HS-27A (cell line): Measurements from ENCODE around the gene CDRT4.

Experiments used
- DNase-seq: peaks from one replicate; pipeline ENCODE4 v3.0.0-alpha.2; 2012; ENCODE audit warnings: low read depth, missing footprints

CDRT4 gene

GRCh38 chr17:15431766-15432165 is 35.7 kb downstream of the CDRT4 start:
- no peak for DNase-seq

DNA sequence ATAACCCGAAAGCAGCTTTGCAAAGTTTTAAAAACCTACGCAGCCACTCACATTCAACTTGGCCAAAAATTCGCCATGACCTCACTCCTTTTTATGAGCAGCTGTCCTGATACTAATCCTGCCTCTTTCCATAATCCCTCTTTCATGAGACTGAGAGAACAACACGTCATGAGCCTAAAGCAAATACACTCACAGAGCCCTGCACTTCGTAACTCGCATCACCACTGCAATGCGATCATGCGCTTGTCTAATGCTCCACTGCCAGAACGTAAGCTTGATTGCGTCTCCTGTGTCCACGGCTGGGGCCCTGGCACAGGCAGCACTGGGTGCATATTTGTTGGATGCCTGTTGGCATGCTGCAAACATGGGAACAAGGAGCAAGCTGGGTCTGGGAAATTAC is 36.2 kb downstream of the CDRT4 start:
- DNase-seq = no peak

- DNase-seq = no peak
These were observed 42.9 kb downstream of the CDRT4 start for GRCh38 chr17:15424521-15424920.

DNA sequence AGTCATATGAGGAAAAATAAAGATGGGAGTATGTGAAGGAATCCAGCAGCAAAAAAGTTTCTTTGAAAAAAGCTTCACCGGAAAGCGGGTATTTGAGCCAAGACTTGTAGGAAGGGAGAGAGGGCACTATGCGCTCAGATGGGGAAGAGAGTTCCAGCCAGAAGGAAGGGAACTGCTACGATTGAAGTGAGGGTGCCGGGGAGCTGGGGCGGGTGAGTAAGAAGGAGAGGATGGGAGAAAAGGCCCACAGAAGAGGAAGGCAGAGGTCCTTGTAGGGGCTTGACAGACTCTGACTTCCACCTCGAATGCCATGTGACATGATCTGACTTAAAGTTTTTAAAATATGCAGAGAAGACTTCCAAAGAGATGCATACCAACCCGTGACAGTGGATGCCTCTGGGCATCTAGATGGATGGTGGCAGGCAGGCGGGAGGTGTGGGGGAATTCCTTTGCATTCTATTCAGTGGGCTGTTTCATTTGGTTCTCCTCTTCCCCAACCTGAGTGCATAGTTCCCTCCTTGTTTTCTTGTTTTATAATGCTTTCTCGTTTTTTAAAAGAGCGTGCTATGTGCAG is 44.9 kb downstream of the CDRT4 start:
- no peak for DNase-seq

DNA sequence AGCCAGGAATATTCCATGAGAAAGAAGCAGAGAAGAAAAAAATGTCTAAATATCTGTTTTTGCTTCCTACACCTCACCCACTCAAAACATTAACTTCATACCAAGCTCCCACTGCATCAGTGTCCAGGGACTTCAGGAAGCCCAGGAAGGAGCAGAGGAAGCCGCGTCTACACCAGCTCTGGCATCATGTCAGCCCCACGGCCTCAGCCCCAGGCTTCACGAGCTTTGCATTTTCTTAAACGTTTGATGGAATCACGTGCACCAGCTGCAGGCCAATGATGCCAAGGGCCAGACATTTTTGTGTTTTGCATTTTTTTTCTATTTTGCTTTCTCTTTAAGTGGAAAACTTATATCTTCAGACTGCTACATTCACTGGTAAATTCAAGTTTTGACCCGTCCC is 48.6 kb downstream of the CDRT4 start:
- DNase-seq = no peak

DNA sequence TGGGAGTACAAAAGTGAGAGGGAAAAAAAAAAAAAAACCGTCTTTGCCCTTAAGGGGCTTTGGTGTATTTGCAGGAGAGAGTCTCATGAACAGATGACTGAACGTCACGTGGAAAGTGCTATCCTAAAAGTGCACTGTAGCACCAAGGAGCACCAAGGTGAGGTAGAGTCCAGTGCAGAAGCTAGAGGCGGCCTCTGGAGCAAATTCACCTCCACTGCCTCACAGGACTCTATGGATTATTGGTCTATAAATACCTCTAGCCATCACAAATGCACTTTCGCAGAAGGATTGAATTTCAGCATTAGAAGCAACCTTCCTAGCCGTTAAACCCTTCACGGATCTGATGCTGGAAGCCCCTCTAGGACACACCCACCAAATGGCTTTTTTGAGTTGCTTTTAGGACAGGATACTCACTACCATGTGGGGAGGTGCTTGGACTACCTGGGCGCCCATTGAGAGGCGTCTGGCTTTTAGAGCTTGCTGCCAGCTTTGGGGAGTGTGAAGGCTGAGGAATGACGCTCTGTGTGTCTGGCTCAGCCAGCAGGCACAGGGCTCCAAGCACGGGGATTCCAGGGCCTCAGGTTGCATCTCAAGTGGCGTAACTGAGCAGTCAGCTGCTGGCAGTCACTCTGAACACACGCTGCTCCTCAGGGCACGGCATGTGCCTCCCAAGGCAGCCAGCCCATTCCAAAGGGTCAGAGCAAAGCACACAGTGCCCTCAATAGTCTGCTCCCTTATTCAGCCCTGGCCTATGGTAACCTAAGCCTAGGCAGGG is 52.7 kb downstream of the CDRT4 start:
- no peak for DNase-seq

GRCh38 chr17:15413101-15413771 is 54.2 kb downstream of the CDRT4 start:
- no peak for DNase-seq

- DNase-seq = no peak
These were observed 54.8 kb downstream of the CDRT4 start for GRCh38 chr17:15412606-15413005.

- no peak for DNase-seq
These were observed 55.8 kb downstream of the CDRT4 start for GRCh38 chr17:15411384-15412198.

DNA sequence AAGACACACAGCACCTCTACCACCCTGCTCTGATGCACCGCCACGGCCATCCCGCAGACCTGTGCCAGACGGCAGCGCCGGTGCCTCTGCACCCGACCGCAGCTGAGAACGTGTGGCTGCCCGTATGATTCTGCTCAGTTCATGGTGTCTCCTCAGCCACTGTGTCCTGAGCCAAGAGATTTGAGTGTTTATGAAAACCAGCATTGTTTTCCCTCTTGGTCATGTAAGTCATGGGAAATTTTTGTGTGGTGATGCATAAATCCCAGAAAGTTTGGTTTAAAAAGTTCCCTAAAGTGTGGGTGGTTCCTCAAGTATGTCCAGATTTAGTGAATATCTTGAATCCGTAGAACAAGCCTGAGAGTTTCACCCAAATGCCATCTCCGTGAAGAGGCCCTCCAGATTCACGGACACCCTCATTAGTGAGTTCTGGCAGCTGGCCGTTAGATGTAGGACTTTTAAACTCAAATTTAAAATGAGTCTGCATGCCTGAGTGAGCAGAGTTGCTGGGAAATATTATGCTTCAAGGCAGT is 57.6 kb downstream of the CDRT4 start:
- peak; percentile 95 for DNase-seq

GRCh38 chr17:15408803-15409202 is 58.6 kb downstream of the CDRT4 start:
- no peak for DNase-seq

DNA sequence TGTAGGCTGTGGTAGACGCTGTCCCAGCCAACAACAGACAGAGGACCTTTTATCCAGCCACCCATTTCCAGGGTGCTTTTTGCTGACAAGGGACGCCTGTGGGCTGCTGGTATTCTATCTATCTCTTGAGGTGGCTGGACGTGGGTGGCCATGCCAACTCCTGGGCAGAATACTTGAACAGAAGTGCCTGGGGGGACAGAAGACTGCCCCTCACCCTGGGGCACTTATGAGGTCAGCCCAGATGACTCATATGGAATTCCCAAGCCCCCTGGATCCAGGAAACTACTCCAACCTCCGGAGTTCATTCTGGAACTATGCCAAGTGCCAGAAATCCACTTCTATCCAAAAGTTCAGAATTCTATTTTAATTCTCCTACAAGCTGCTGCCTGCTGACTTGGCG is 61.3 kb downstream of the CDRT4 start:
- no peak for DNase-seq

DNA sequence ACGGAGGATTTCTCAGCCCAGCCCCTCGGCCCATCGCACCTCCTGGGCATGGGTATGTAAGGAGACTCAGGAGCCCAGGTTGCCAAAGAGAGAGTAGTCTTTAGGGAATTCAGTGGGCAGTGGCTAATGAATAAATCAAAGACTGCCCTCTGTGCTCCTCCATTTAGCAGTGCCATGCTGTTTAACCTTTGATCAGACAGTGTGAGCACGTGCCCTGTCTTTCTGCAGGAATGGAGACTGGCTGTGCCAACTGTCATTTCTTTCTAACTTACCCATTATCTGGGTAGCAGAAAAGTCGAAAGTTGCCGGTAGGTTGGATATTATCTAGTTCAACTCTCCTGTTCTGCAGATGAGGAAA is 62.4 kb downstream of the CDRT4 start:
- no peak for DNase-seq

DNA sequence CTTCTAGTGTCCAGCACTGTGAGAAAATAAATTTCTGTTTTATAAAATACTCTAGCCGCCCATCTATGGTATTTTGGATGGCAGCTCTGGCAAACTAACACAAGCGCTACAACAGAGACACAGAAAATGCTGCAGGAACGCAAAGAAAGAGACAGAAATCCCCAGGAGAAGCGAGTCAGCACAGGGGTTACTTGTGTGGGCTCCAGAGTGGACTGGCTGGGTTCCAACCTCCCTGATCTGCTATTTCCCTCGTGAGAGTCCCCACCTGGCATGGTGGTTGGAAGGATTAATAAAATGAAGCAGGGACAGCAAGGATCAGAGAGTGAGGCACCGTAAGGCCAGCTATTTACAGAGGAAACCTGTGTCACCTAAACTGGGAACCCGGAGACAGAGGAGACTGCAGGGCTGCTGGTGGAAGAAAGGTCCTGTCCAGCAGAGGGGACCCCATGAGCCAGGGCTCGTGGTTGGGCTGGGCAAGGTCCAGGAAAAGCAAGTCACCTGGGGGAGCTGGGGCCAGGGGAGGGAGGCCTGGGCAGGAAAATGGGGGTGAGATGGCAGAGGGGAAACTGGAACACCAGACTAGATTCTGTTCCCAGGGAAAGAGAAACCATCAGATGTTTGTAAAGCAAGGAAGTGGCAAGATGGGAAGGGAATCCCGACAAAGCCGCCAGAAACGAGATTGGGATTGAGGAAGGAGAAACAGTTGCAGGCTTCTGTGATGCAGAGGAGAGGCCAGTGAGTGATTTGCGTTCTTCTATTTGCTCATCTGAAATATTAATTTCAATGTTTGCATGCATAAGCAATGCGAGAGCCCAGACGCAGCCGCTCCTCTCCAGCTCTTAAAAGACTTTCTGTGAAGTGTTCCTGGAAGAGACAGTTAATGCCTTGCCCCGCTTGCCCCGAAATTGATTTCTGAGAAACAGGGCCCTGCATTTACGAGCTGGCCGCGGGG is 63.0 kb downstream of the CDRT4 start:
- DNase-seq = no peak

GRCh38 chr17:15403276-15403939 is 64.0 kb downstream of the CDRT4 start:
- DNase-seq = no peak

GRCh38 chr17:15399443-15399842 is 68.0 kb downstream of the CDRT4 start:
- DNase-seq = no peak

DNA sequence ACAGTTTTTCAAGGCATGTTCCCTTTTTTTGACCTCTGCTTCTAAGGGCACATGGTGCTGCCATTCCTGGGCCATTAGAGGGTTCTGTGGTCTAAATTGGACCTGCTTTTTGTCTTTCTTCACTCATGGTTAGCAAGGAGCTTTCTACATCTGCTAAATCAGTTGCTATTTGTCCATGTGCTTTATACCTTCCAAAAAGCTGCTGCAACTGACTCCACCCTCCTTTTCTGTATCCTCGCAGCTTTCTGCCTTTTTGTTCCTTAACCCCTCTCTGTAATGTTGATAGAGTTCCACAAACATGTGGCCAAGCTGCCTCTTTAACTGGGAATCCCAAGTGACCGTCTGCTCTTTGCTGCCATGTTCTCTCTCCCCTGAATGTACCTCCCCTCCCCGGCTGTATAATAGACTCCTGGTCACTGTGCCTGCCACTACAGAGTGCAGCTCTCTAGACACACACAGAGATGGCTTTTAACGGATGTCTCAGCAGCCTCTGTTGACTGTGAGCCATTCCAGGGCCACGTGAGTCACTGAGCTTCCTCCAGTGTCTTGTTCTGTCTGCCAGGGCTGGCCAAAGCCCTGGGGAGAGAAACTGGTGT is 68.6 kb downstream of the CDRT4 start:
- no peak for DNase-seq

GRCh38 chr17:15398291-15398690 is 69.1 kb downstream of the CDRT4 start:
- DNase-seq = no peak

DNA sequence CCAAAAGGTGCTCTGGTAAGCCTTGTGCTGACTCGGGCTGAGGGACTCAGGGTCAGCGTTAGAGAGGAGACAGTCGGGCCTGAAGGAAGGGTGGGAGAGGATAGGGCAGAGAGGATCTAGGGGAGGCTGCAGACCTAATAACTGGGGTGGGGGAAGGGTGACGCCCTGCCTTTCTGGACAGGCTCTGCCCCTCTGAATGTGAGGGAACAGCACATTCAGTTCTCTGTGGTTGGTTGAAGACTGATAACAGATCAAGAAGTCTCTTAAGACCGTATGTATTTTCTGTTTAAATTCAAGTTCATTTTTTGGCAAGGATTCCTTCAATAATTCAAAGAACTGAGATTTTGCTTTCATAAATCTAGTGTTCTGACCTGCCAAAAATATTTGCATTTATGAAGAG is 69.8 kb downstream of the CDRT4 start:
- DNase-seq = no peak

GRCh38 chr17:15395091-15395490 is 72.3 kb downstream of the CDRT4 start:
- DNase-seq = no peak
